ENCODE results near the gene SLC37A4. TPM values are rescaled to one million over a fixed set of nuclear protein-coding genes. Genes with fewer than 3 reads are reported as not detected.
"Not testable (repeated sequence)": the region's sequence is repeated elsewhere in the genome, so short reads cannot be mapped to it uniquely, and the experiment has no call there.

SLC37A4 gene
- total and polyA plus RNA-seq, 2 donors: 5.2 to 9.8 TPM

GRCh38 chr11:119052163-119052814 lies 21.6 kb upstream of the SLC37A4 start:
- H3K36me3 ChIP-seq (ENCODE audit: insufficient read depth): peaks cover 5% of the 10 kb centered on the region
- no peak overlapping the region for H3K4me3 ChIP-seq (ENCODE audit: low read depth, low read length)
- DNase-seq (ENCODE audit: extremely low spot score): no peak
- H3K4me1 ChIP-seq (ENCODE audit: insufficient read depth): peaks cover 2% of the 10 kb centered on the region
- WGBS: 94% methylated on average over 23 of the region's 23 CpGs
- no peak overlapping the region for H3K27ac ChIP-seq (ENCODE audit: low read depth)

DNA sequence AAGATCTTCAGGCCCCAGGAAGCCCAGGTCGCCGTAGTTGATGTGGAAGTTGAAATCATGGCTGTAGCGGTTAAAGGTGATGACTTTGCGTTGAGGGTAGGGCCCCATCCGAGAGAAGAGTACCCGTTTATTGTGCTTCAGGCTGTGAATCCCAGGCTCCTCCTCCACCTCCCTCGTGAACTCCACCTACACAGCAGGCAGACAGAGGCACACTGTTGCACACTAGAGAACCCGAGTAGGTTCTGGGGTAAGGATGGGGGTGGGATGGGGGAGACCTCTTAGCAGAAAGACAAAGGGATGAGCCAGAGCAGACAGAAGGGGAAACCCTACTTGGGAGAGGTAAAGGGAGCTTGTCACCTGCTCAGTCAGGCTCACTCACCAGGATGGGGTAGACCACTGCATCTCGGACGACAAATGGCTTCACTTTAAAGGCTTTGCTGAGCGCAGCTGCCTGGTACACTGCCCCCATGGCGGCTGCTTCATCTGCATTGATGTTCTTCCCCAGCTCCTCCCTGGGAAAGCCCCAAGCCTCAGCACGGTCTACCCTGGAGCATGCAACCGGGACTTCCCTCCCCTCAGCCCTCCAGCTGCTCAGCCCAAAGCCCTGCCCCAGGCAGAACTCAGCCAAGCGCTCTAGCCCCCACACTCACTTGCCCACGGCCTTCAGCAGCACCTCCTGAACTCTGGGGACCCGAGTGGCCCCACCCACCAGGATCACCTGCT lies 20.9 kb upstream of the SLC37A4 start:
- H3K36me3 ChIP-seq (ENCODE audit: insufficient read depth): peaks cover 5% of the 10 kb centered on the region
- no peak overlapping the region for H3K27ac ChIP-seq (ENCODE audit: low read depth)
- 84% methylated on average over 17 of the region's 17 CpGs for WGBS
- no peak for DNase-seq (ENCODE audit: extremely low spot score)
- no peak overlapping the region for H3K4me3 ChIP-seq (ENCODE audit: low read depth, low read length)
- peaks cover 2% of the 10 kb centered on the region for H3K4me1 ChIP-seq (ENCODE audit: insufficient read depth)

DNA sequence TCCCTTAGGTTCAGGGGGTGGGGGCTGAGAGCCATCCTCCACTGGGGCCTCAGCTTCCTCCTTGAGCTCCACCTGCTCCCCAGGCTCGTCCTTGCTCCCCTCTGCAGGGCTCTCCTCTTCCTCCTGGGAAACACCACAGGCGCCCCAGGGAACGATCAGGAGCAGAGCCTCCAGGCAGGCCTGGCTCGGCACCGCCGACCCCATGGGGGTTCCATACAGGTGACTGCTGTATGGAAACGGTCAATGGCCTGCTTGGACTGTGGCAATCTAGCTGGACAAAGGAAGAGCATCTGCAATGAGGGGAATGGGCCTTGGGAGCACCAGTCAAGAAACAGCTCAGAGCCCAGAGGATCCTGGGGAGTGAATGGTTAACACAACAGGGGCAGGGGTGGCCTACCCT lies 18.4 kb upstream of the SLC37A4 start:
- WGBS: 93% methylated on average over 7 of the region's 7 CpGs
- Histone ChIP-seq H3K4me1 (ENCODE audit: insufficient read depth) (no peaks in the 10 kb centered on the region), H3K27ac (ENCODE audit: low read depth) (no peak overlapping the region), H3K4me3 (ENCODE audit: low read depth, low read length) (no peak overlapping the region), H3K36me3 (ENCODE audit: insufficient read depth) (peaks cover 7% of the 10 kb centered on the region)
- no peak for DNase-seq (ENCODE audit: extremely low spot score)

- Histone ChIP-seq H3K4me3 (ENCODE audit: low read depth, low read length) (no peak overlapping the region), H3K27ac (ENCODE audit: low read depth) (no peak overlapping the region), H3K36me3 (ENCODE audit: insufficient read depth) (peaks cover 7% of the 10 kb centered on the region), H3K4me1 (ENCODE audit: insufficient read depth) (no peaks in the 10 kb centered on the region)
- WGBS: 95% methylated on average over 9 of the region's 9 CpGs
- no peak for DNase-seq (ENCODE audit: extremely low spot score)
Measured at GRCh38 chr11:119048644-119049043, 18.0 kb upstream of the SLC37A4 start.

DNA sequence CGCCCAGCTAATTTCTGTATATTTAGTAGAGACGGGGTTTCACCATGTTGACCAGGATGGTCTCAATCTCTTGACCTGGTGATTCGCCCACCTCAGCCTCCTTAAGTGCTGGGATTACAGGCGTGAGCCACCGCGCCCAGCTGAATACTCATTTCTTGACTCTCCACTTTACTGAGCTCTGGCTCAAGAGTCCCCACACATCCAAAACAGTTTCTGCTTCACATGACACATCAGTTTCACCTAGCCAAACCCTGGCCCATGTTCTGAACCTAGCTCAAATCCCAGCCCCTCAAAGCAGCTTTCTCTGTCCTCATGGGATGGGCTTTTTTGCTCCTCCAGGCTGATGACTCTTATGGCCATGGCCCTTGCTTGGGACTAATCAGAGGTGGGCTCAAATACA lies 16.5 kb upstream of the SLC37A4 start:
- Histone ChIP-seq H3K36me3 (ENCODE audit: insufficient read depth) (peaks cover 7% of the 10 kb centered on the region), H3K4me3 (ENCODE audit: low read depth, low read length) (no peak overlapping the region), H3K27ac (ENCODE audit: low read depth) (no peak overlapping the region), H3K4me1 (ENCODE audit: insufficient read depth) (no peaks in the 10 kb centered on the region)
- DNase-seq (ENCODE audit: extremely low spot score): no peak
- 94% methylated on average over 6 of the region's 6 CpGs for WGBS

- WGBS: 95% methylated on average over 6 of the region's 6 CpGs
- peaks cover 7% of the 10 kb centered on the region for H3K36me3 ChIP-seq (ENCODE audit: insufficient read depth)
- H3K4me3 ChIP-seq (ENCODE audit: low read depth, low read length): no peak overlapping the region
- no peaks in the 10 kb centered on the region for H3K4me1 ChIP-seq (ENCODE audit: insufficient read depth)
- H3K27ac ChIP-seq (ENCODE audit: low read depth): no peak overlapping the region
- no peak for DNase-seq (ENCODE audit: extremely low spot score)
Measured at GRCh38 chr11:119046489-119046888, 15.8 kb upstream of the SLC37A4 start.

- Histone ChIP-seq H3K4me3 (ENCODE audit: low read depth, low read length) (no peak overlapping the region), H3K27ac (ENCODE audit: low read depth) (no peak overlapping the region), H3K4me1 (ENCODE audit: insufficient read depth) (no peaks in the 10 kb centered on the region), H3K36me3 (ENCODE audit: insufficient read depth) (peaks cover 7% of the 10 kb centered on the region)
- DNase-seq (ENCODE audit: extremely low spot score): no peak
- WGBS: 68% methylated on average over 6 of the region's 6 CpGs
Measured at GRCh38 chr11:119044708-119045107, 14.0 kb upstream of the SLC37A4 start.

GRCh38 chr11:119042927-119043326 lies 12.2 kb upstream of the SLC37A4 start:
- 92% methylated on average over 9 of the region's 9 CpGs for WGBS
- H3K27ac ChIP-seq (ENCODE audit: low read depth): no peak overlapping the region
- DNase-seq (ENCODE audit: extremely low spot score): no peak
- H3K36me3 ChIP-seq (ENCODE audit: insufficient read depth): peaks cover 2% of the 10 kb centered on the region
- H3K4me3 ChIP-seq (ENCODE audit: low read depth, low read length): no peak overlapping the region
- H3K4me1 ChIP-seq (ENCODE audit: insufficient read depth): no peaks in the 10 kb centered on the region

GRCh38 chr11:119041821-119042514 lies 11.3 kb upstream of the SLC37A4 start:
- no peak for DNase-seq (ENCODE audit: extremely low spot score)
- no peak overlapping the region for H3K4me3 ChIP-seq (ENCODE audit: low read depth, low read length)

GRCh38 chr11:119039471-119039870 lies 8.8 kb upstream of the SLC37A4 start:
- not testable (repeated sequence) for H3K4me3 ChIP-seq (ENCODE audit: low read depth, low read length); H3K27ac ChIP-seq (ENCODE audit: low read depth); H3K4me1 ChIP-seq (ENCODE audit: insufficient read depth); DNase-seq (ENCODE audit: extremely low spot score); H3K36me3 ChIP-seq (ENCODE audit: insufficient read depth)
- WGBS: 20% methylated on average over 11 of the region's 11 CpGs

More at GRCh38 chr11:119041821-119042514, 11.3 kb upstream of the SLC37A4 start:
- Histone ChIP-seq H3K4me1 (ENCODE audit: insufficient read depth) (no peaks in the 10 kb centered on the region), H3K36me3 (ENCODE audit: insufficient read depth) (peaks cover 2% of the 10 kb centered on the region), H3K27ac (ENCODE audit: low read depth) (no peak overlapping the region)
- WGBS: 86% methylated on average over 4 of the region's 4 CpGs

DNA sequence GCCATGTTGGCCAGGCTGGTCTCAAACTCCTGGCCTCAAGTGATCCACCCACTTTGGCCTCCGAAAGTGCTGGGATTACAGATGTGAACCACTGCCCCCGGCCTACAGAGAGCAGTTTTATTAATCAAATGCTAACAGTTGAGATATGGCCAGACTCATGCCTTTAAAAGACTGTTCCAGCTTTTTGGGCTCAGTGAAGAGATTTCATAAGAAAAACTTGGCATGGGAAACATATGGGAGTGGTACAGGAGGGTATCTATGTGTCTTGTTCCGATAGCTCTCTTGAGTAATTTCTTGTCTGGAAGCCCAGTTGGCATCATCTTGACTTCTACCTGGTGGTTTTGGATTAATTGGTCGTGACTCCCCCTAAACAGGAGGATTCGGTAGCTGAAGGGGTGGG lies 8.2 kb upstream of the SLC37A4 start:
- no peak for DNase-seq (ENCODE audit: extremely low spot score)
- no peaks in the 10 kb centered on the region for H3K36me3 ChIP-seq (ENCODE audit: insufficient read depth)
- H3K27ac ChIP-seq (ENCODE audit: low read depth): no peak overlapping the region
- 77% methylated on average over 5 of the region's 5 CpGs for WGBS
- H3K4me1 ChIP-seq (ENCODE audit: insufficient read depth): no peaks in the 10 kb centered on the region
- H3K4me3 ChIP-seq (ENCODE audit: low read depth, low read length): no peak overlapping the region

- DNase-seq (ENCODE audit: extremely low spot score): no peak
- Histone ChIP-seq H3K27ac (ENCODE audit: low read depth) (no peak overlapping the region), H3K4me3 (ENCODE audit: low read depth, low read length) (no peak overlapping the region), H3K4me1 (ENCODE audit: insufficient read depth) (no peaks in the 10 kb centered on the region), H3K36me3 (ENCODE audit: insufficient read depth) (no peaks in the 10 kb centered on the region)
- 84% methylated on average over 3 of the region's 3 CpGs for WGBS
Measured at GRCh38 chr11:119034813-119035212, 4.1 kb upstream of the SLC37A4 start.

DNA sequence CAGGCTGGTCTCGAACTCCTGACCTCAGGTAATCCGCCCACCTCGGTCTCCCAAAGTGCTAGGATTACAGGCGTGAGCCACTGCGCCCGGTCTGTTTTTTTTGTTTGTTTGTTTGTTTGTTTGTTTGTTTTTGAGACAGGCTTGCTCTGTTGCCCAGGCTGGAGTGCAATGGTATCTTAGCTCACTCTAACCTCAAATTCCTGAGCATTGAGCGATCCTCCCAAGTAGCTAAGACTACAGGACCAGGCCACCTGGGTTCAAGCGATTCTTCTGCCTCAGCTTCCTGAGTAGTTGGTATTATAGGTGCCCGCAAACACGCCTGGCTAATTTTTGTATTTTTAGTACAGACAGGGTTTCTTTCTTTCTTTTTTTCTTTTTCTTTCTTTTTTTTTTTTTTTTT lies 2.7 kb upstream of the SLC37A4 start:
- not testable (repeated sequence) for DNase-seq (ENCODE audit: extremely low spot score); H3K4me1 ChIP-seq (ENCODE audit: insufficient read depth); H3K27ac ChIP-seq (ENCODE audit: low read depth); H3K36me3 ChIP-seq (ENCODE audit: insufficient read depth); H3K4me3 ChIP-seq (ENCODE audit: low read depth, low read length)
- 80% methylated on average over 10 of the region's 10 CpGs for WGBS

- Histone ChIP-seq H3K27ac (ENCODE audit: low read depth) (no peak overlapping the region), H3K4me1 (ENCODE audit: insufficient read depth) (no peaks in the 10 kb centered on the region), H3K4me3 (ENCODE audit: low read depth, low read length) (no peak overlapping the region), H3K36me3 (ENCODE audit: insufficient read depth) (no peaks in the 10 kb centered on the region)
- 80% methylated on average over 9 of the region's 9 CpGs for WGBS
- DNase-seq (ENCODE audit: extremely low spot score): no peak
Measured at GRCh38 chr11:119031912-119032280, 1.2 kb upstream of the SLC37A4 start.

Measured in urinary bladder (tissue), 4 donors.